ENCODE measurements around the gene GNAQ.
"Not testable (repeated sequence)": the region's sequence is repeated elsewhere in the genome, so short reads cannot be mapped to it uniquely, and the experiment has no call there.

GNAQ gene

GRCh38 chr9:77705636-77706035 is 326.0 kb downstream of the GNAQ start:
- Histone ChIP-seq H3K27me3 (ENCODE audit: control insufficient read depth, insufficient read depth, low read length) (no peaks in the 10 kb centered on the region), H3K9ac (ENCODE audit: low read length) (no peak overlapping the region), H3K4me3 (ENCODE audit: low read length) (no peak overlapping the region), H3K27ac (ENCODE audit: low read depth, low read length) (no peak overlapping the region), H3K36me3 (ENCODE audit: control insufficient read depth, insufficient read depth, low read length) (no peaks in the 10 kb centered on the region), H3K4me1 (ENCODE audit: control insufficient read depth, insufficient read depth, low read length) (no peaks in the 10 kb centered on the region)

GRCh38 chr9:77702521-77703390 is 328.9 kb downstream of the GNAQ start:
- H3K9ac ChIP-seq (ENCODE audit: low read length), result not testable (repeated sequence)

GRCh38 chr9:77697238-77697984 is 334.2 kb downstream of the GNAQ start:
- no peaks in the 10 kb centered on the region for H3K36me3 ChIP-seq (ENCODE audit: control insufficient read depth, insufficient read depth, low read length)
- no peak overlapping the region for H3K4me3 ChIP-seq (ENCODE audit: low read length)
- H3K27ac ChIP-seq (ENCODE audit: low read depth, low read length), result no peak overlapping the region
- no peaks in the 10 kb centered on the region for H3K4me1 ChIP-seq (ENCODE audit: control insufficient read depth, insufficient read depth, low read length)
- H3K27me3 ChIP-seq (ENCODE audit: control insufficient read depth, insufficient read depth, low read length), result no peaks in the 10 kb centered on the region
- H3K9ac ChIP-seq (ENCODE audit: low read length), result no peak overlapping the region

More at GRCh38 chr9:77702521-77703390, 328.9 kb downstream of the GNAQ start:
- not testable (repeated sequence) for H3K4me1 ChIP-seq (ENCODE audit: control insufficient read depth, insufficient read depth, low read length); H3K36me3 ChIP-seq (ENCODE audit: control insufficient read depth, insufficient read depth, low read length); H3K27ac ChIP-seq (ENCODE audit: low read depth, low read length); H3K27me3 ChIP-seq (ENCODE audit: control insufficient read depth, insufficient read depth, low read length); H3K4me3 ChIP-seq (ENCODE audit: low read length)

- not testable (repeated sequence) for H3K4me3 ChIP-seq (ENCODE audit: low read length); H3K36me3 ChIP-seq (ENCODE audit: control insufficient read depth, insufficient read depth, low read length); H3K27me3 ChIP-seq (ENCODE audit: control insufficient read depth, insufficient read depth, low read length); H3K9ac ChIP-seq (ENCODE audit: low read length); H3K4me1 ChIP-seq (ENCODE audit: control insufficient read depth, insufficient read depth, low read length); H3K27ac ChIP-seq (ENCODE audit: low read depth, low read length)
Measured at GRCh38 chr9:77690723-77691122, 340.9 kb downstream of the GNAQ start.

GRCh38 chr9:77690119-77690518 is 341.5 kb downstream of the GNAQ start:
- not testable (repeated sequence) for H3K4me3 ChIP-seq (ENCODE audit: low read length); H3K36me3 ChIP-seq (ENCODE audit: control insufficient read depth, insufficient read depth, low read length); H3K27ac ChIP-seq (ENCODE audit: low read depth, low read length); H3K27me3 ChIP-seq (ENCODE audit: control insufficient read depth, insufficient read depth, low read length); H3K4me1 ChIP-seq (ENCODE audit: control insufficient read depth, insufficient read depth, low read length); H3K9ac ChIP-seq (ENCODE audit: low read length)

GRCh38 chr9:77687737-77688136 is 343.9 kb downstream of the GNAQ start:
- not testable (repeated sequence) for H3K27me3 ChIP-seq (ENCODE audit: control insufficient read depth, insufficient read depth, low read length); H3K36me3 ChIP-seq (ENCODE audit: control insufficient read depth, insufficient read depth, low read length); H3K9ac ChIP-seq (ENCODE audit: low read length); H3K4me1 ChIP-seq (ENCODE audit: control insufficient read depth, insufficient read depth, low read length); H3K4me3 ChIP-seq (ENCODE audit: low read length); H3K27ac ChIP-seq (ENCODE audit: low read depth, low read length)

- H3K4me3 ChIP-seq (ENCODE audit: low read length), result no peak overlapping the region
- no peak overlapping the region for H3K27ac ChIP-seq (ENCODE audit: low read depth, low read length)
Measured at GRCh38 chr9:77680581-77680980, 351.0 kb downstream of the GNAQ start.

GRCh38 chr9:77679661-77680368 is 351.8 kb downstream of the GNAQ start:
- Histone ChIP-seq H3K4me1 (ENCODE audit: control insufficient read depth, insufficient read depth, low read length) (no peaks in the 10 kb centered on the region), H3K27ac (ENCODE audit: low read depth, low read length) (no peak overlapping the region), H3K27me3 (ENCODE audit: control insufficient read depth, insufficient read depth, low read length) (no peaks in the 10 kb centered on the region), H3K4me3 (ENCODE audit: low read length) (no peak overlapping the region), H3K9ac (ENCODE audit: low read length) (no peak overlapping the region), H3K36me3 (ENCODE audit: control insufficient read depth, insufficient read depth, low read length) (no peaks in the 10 kb centered on the region)

More at GRCh38 chr9:77680581-77680980, 351.0 kb downstream of the GNAQ start:
- Histone ChIP-seq H3K4me1 (ENCODE audit: control insufficient read depth, insufficient read depth, low read length) (no peaks in the 10 kb centered on the region), H3K9ac (ENCODE audit: low read length) (no peak overlapping the region), H3K36me3 (ENCODE audit: control insufficient read depth, insufficient read depth, low read length) (no peaks in the 10 kb centered on the region), H3K27me3 (ENCODE audit: control insufficient read depth, insufficient read depth, low read length) (no peaks in the 10 kb centered on the region)

GRCh38 chr9:77679088-77679487 is 352.5 kb downstream of the GNAQ start:
- no peak overlapping the region for H3K27ac ChIP-seq (ENCODE audit: low read depth, low read length)
- H3K9ac ChIP-seq (ENCODE audit: low read length), result no peak overlapping the region
- no peak overlapping the region for H3K4me3 ChIP-seq (ENCODE audit: low read length)
- no peaks in the 10 kb centered on the region for H3K36me3 ChIP-seq (ENCODE audit: control insufficient read depth, insufficient read depth, low read length)
- no peaks in the 10 kb centered on the region for H3K4me1 ChIP-seq (ENCODE audit: control insufficient read depth, insufficient read depth, low read length)
- H3K27me3 ChIP-seq (ENCODE audit: control insufficient read depth, insufficient read depth, low read length), result no peaks in the 10 kb centered on the region

- Histone ChIP-seq H3K9ac (ENCODE audit: low read length) (no peak overlapping the region), H3K36me3 (ENCODE audit: control insufficient read depth, insufficient read depth, low read length) (no peaks in the 10 kb centered on the region), H3K4me3 (ENCODE audit: low read length) (no peak overlapping the region), H3K4me1 (ENCODE audit: control insufficient read depth, insufficient read depth, low read length) (peaks cover 3% of the 10 kb centered on the region), H3K27me3 (ENCODE audit: control insufficient read depth, insufficient read depth, low read length) (no peaks in the 10 kb centered on the region), H3K27ac (ENCODE audit: low read depth, low read length) (no peak overlapping the region)
Measured at GRCh38 chr9:77677957-77678535, 353.6 kb downstream of the GNAQ start.

- Histone ChIP-seq H3K4me3 (ENCODE audit: low read length) (no peak overlapping the region), H3K27me3 (ENCODE audit: control insufficient read depth, insufficient read depth, low read length) (no peaks in the 10 kb centered on the region), H3K27ac (ENCODE audit: low read depth, low read length) (no peak overlapping the region), H3K36me3 (ENCODE audit: control insufficient read depth, insufficient read depth, low read length) (no peaks in the 10 kb centered on the region), H3K4me1 (ENCODE audit: control insufficient read depth, insufficient read depth, low read length) (peaks cover 3% of the 10 kb centered on the region), H3K9ac (ENCODE audit: low read length) (no peak overlapping the region)
Measured at GRCh38 chr9:77677397-77677796, 354.2 kb downstream of the GNAQ start.
